IPS DF 6.9 (cell line): ENCODE data around the gene PLXNA4.
"Not testable (repeated sequence)": the region's sequence is repeated elsewhere in the genome, so short reads cannot be mapped to it uniquely, and the experiment has no call there.

ENCODE experiments used
- DNase-seq: peaks from one replicate; pipeline ENCODE4 v3.0.0-alpha.2; 2013; ENCODE audit warnings: low read depth, low spot score
- H3K27ac ChIP-seq: one replicate; pipeline ENCODE4 v1.5.1; 2013; ENCODE audit warnings: low read length, control low read depth
- H3K27me3 ChIP-seq: 2 replicates; pipeline ENCODE4 v1.6.1; 2013; ENCODE audit warnings: mild to moderate bottlenecking, low read length; ENCODE audit not compliant: control insufficient read depth, insufficient read depth
- H3K36me3 ChIP-seq: 2 replicates; pipeline ENCODE4 v1.6.1; 2013; ENCODE audit warnings: low read length; ENCODE audit not compliant: control insufficient read depth, insufficient read depth
- H3K4me1 ChIP-seq: 2 replicates; pipeline ENCODE4 v1.6.1; 2013; ENCODE audit warnings: low read length; ENCODE audit not compliant: control insufficient read depth, insufficient read depth
- H3K4me3 ChIP-seq: 2 replicates; pipeline ENCODE4 v1.5.1; 2013; ENCODE audit warnings: mild to moderate bottlenecking, low read length
- H3K9me3 ChIP-seq: 2 replicates; pipeline ENCODE4 v1.6.1; 2013; ENCODE audit warnings: low read length, inconsistent platforms; ENCODE audit not compliant: control insufficient read depth, insufficient read depth
- WGBS: extraction: QIAGEN DNeasy Blood & Tissue Kit; methylation state at CpG from one replicate; pipeline ENCODE4 v1.1.7; 2013; ENCODE audit warnings: mixed read lengths, missing lambda C conversion rate; ENCODE audit not compliant: insufficient read length, insufficient coverage; 5-methylcytosine and 5-hydroxymethylcytosine counted together

The PLXNA4 gene

DNA sequence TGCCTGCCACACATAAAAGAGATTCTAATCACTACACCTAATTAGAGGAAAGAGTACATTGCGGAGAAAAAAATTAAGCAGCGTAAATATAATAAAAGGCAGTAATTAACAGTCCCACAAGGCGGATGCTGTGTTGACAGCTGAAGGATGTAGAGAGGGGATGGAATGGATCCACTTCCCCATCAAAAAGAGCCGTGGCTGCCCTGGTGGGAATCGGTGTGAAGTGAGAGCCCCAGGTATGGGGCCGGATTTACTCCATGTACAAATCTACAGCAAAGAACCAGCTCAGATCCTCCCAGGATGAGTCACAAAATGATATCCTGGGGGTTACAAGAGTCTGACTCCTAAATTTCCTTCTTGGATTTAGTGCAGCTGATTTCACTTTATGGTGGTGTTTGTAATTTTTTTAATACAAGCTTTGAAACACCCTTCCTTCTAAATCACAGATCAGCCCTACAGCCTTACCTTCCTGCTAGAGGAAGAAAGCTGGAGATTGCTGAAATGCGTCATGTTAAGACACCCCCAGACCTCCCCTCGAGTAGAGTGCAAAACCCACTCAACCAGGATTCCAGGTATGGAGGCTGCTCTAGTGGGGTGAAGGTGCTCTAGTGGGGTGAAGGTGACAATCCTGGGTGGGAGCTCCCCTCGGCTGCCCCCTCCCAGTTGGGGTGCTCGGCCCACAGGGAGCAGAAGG is 398.4 kb downstream of the PLXNA4 start:
- DNase-seq = no peak
- no peaks in the 10 kb centered on the region for H3K27me3 ChIP-seq
- H3K9me3 ChIP-seq = no peaks in the 10 kb centered on the region
- H3K27ac ChIP-seq = no peak overlapping the region
- H3K4me3 ChIP-seq = no peak overlapping the region
- H3K4me1 ChIP-seq = peaks cover 3% of the 10 kb centered on the region; the same call in 1 of the 2 replicates
- H3K36me3 ChIP-seq = no peaks in the 10 kb centered on the region
- WGBS = no CpG with 5 or more reads among the region's 10 CpGs

DNA sequence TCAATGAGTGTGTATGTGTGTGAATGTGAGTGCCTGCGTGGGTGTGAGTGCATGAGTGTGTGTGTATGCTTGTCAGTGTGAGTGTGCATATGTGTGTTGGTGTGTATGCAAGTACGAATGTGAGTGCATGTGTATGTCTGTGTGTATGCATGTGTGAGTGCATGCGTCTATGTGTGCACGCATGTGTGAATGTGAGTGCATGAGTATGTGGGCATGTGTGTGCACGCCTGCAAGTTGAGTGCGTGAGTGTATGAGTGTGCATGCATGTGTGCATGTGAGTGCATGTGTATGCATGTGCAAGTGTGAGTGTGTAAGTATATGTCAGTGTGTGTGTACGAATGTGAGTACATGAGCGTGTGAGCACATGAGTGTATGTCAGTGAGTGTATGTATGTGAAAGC is 399.6 kb downstream of the PLXNA4 start:
- H3K27me3 ChIP-seq = no peaks in the 10 kb centered on the region
- 100% methylated on average over 1 of the region's 8 CpGs for WGBS
- no peak overlapping the region for H3K4me3 ChIP-seq
- no peak for DNase-seq
- no peaks in the 10 kb centered on the region for H3K9me3 ChIP-seq
- H3K36me3 ChIP-seq = no peaks in the 10 kb centered on the region
- no peak overlapping the region for H3K27ac ChIP-seq
- peaks cover 3% of the 10 kb centered on the region; the same call in 1 of the 2 replicates for H3K4me1 ChIP-seq

DNA sequence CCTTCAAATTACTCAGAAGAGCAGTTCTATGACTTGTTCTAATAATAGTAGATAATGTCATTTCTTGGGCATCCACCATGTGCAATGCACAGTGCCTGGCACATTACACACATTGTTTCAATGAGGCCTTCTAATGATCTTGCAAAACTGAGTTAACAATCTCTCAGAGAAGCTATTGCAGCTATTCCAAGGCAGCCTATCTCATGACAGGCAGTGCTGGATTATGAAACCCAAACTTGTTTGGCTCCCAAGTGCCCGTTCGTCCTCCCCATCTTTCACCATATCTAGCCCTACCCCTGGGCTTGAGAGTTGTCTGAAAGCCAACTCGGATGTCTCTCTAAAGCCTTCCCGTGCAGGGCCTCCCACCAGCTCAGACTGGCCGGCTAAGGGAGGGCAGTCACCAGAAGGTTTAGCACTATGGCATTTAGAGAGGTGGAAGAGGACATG is 405.1 kb downstream of the PLXNA4 start:
- Histone ChIP-seq H3K4me3 (no peak overlapping the region), H3K4me1 (no peaks in the 10 kb centered on the region), H3K9me3 (no peaks in the 10 kb centered on the region), H3K27ac (no peak overlapping the region), H3K36me3 (no peaks in the 10 kb centered on the region), H3K27me3 (no peaks in the 10 kb centered on the region)
- WGBS = no CpG with 5 or more reads among the region's 5 CpGs
- no peak for DNase-seq

DNA sequence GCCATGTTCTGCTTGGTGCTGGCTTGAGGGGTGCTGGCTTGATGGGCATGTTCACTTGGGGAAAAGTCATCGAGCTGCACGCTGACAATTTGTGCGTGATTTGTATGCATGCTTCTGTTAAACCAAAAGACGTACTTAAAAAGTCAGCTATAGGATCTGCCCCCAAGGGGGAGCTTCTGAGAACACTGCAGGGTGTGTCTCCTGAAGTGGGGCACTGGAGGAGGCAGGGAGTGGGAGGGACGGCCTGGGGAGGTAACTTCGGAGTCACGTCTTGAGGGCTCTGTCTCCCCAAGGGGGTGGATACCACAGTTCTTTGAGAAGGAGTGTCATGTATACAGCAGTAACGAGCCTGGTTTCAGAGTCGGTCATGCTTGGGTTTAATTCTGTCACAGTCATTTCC is 406.5 kb downstream of the PLXNA4 start:
- no CpG with 5 or more reads among the region's 9 CpGs for WGBS
- Histone ChIP-seq H3K36me3 (no peaks in the 10 kb centered on the region), H3K4me1 (no peaks in the 10 kb centered on the region), H3K27me3 (no peaks in the 10 kb centered on the region), H3K9me3 (no peaks in the 10 kb centered on the region), H3K4me3 (no peak overlapping the region), H3K27ac (no peak overlapping the region)
- DNase-seq = no peak

DNA sequence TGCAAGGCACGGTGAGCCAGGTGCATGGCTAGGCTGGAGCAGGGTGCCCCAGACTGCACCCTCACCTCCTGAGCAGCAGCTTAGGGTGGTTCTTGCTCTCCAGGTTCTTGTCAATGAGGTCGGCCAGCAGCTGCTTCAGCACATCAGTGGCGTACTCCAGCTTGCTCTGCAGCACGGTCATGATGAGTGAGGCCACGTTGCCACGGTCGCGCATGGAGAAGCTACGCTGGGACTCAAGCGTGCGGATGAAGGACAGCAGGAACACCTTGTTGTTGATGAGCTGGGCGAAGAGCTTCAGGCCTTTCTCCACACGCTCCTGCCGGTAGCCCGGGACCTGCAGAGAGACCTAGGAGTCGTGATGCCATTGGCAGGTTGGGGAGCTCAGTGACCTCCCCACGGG is 408.0 kb downstream of the PLXNA4 start:
- H3K9me3 ChIP-seq = no peaks in the 10 kb centered on the region
- WGBS = no CpG with 5 or more reads among the region's 17 CpGs
- H3K27ac ChIP-seq = no peak overlapping the region
- no peaks in the 10 kb centered on the region for H3K36me3 ChIP-seq
- H3K4me3 ChIP-seq = no peak overlapping the region
- H3K4me1 ChIP-seq = no peaks in the 10 kb centered on the region
- DNase-seq = no peak
- no peaks in the 10 kb centered on the region for H3K27me3 ChIP-seq

DNA sequence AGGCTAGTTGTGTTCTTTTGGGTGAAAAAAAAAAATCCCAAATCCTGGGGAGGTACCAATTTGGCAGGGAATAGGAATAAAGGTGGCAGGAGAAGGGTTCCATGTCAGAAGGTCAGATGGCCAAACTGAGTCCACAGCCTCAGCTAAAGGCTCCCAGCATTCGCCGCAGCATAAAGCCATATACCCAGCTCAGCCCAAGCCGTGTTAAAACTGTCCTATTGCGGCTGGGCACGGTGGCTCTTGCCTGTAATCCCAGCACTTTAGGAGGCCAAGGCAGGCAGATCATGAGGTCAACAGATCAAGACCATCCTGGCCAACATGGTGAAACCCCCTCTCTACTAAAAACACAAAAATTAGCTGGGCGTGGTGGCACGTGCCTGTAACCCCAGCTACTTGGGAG is 410.6 kb downstream of the PLXNA4 start:
- not testable (repeated sequence) for H3K27me3 ChIP-seq, DNase-seq, H3K4me1 ChIP-seq, H3K36me3 ChIP-seq, H3K27ac ChIP-seq, H3K9me3 ChIP-seq, H3K4me3 ChIP-seq
- WGBS = no CpG with 5 or more reads among the region's 7 CpGs

DNA sequence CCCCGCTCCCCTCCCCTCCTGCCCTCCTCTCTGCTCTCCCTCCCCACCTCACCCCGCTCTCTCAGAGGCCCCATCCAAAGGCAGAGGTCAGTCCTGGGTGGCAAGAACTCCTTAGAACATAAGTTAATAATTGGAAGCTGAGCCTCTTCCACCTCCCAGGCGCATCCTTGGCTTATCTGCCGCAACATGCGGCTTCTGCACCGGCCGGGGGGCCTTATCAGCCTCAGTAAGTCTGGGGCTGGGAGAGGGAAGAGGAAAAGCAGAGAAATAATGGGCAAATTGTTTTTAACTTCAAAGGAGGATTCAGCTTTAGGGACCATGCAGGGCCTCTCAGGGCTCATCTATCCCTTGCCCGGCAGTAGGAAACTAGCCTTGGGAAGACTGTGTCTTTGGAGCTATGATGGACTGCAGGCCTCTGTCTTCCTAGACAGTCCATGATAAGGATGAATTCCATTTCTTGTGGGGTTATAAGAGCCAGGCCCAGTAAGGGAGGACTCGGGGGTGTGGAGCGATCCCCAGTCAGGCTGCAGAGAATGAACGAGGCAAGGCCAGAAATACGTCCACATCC is 411.6 kb downstream of the PLXNA4 start:
- Histone ChIP-seq H3K27ac (no peak overlapping the region), H3K9me3 (no peaks in the 10 kb centered on the region), H3K27me3 (no peaks in the 10 kb centered on the region), H3K4me1 (no peaks in the 10 kb centered on the region), H3K36me3 (no peaks in the 10 kb centered on the region), H3K4me3 (no peak overlapping the region)
- no CpG with 5 or more reads among the region's 12 CpGs for WGBS
- DNase-seq = no peak

DNA sequence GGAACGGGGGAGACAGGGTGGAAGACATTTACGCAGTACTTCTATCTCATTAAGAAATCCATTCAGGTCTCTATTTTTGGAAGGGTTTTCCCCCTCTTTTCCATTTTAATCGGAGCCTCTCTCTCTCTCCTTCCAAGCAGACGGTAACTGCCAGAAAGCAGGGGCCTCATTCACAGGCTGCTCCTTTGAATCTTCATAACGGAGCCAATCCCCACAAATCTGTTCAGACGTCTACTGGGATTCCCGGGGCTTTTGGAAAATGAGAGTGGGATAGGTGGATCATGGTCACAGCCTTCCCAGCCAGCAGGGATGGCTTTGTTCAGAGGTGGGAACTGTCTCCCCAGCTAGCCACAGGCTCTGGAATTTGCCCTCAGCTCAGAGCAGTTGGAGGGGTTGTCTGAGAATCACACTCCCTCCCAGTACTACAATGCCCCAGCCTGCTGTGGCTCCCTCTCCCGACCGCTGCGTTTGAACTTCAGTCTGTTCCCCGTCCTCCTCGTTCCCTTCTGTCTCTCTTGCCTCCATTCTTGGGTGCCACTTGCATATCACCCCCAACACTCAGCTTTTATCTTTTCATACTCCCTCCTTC is 413.6 kb downstream of the PLXNA4 start:
- H3K4me1 ChIP-seq = no peaks in the 10 kb centered on the region
- H3K9me3 ChIP-seq = no peaks in the 10 kb centered on the region
- H3K36me3 ChIP-seq = no peaks in the 10 kb centered on the region
- no peak overlapping the region for H3K27ac ChIP-seq
- no peak for DNase-seq
- H3K4me3 ChIP-seq = no peak overlapping the region
- no peaks in the 10 kb centered on the region for H3K27me3 ChIP-seq
- WGBS = no CpG with 5 or more reads among the region's 12 CpGs

DNA sequence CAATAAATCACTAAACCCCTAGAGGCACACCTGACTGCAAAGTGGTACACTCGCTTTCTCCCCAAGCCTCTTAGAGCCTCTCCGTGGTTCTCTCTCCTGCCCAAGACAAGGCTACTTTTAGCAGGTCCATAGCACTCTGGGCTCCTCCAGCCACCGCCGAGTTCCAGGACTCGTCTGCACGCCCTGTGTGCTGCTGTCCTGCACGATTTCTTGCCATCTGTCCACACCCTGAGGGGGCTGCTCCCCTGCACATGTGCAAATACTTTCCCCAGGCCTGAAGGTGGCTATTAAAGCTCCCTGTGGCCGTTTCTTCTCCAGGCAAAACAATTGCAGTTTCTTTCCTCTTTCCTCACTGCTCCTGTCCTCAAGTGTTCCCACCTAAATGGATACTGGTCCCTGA is 414.3 kb downstream of the PLXNA4 start:
- H3K4me1 ChIP-seq = no peaks in the 10 kb centered on the region
- no peaks in the 10 kb centered on the region for H3K36me3 ChIP-seq
- DNase-seq = no peak
- no peak overlapping the region for H3K27ac ChIP-seq
- H3K4me3 ChIP-seq = no peak overlapping the region
- no peaks in the 10 kb centered on the region for H3K27me3 ChIP-seq
- WGBS = no CpG with 5 or more reads among the region's 8 CpGs
- no peaks in the 10 kb centered on the region for H3K9me3 ChIP-seq

DNA sequence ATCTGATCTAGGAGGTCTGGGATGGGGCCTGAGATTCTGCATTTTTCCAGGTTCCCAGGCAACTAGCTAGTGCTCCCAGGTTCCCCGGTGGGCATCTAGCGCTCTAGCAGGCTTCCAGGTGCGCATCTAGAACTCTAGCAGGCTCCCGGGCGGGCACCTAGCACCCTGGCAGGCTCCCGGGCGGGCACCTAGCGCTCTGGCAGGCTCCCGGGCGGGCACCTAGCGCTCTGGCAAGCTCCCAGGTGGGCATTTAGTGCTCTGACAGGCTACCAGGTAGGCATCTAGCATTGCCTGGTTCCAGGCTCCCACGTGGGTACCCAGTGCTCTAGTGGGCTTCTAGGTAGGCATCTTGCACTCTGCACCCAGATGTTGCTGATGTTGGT is 414.7 kb downstream of the PLXNA4 start:
- DNase-seq = no peak
- no peaks in the 10 kb centered on the region for H3K36me3 ChIP-seq
- H3K4me1 ChIP-seq = no peaks in the 10 kb centered on the region
- H3K9me3 ChIP-seq = no peaks in the 10 kb centered on the region
- no peaks in the 10 kb centered on the region for H3K27me3 ChIP-seq
- no peak overlapping the region for H3K27ac ChIP-seq
- H3K4me3 ChIP-seq = no peak overlapping the region
- WGBS = no CpG with 5 or more reads among the region's 12 CpGs
